Neural cell (in vitro differentiated cells): ENCODE results near the gene MYOM1. TPM values are rescaled to one million over a fixed set of nuclear protein-coding genes. Genes with fewer than 3 reads are reported as not detected.

ENCODE experiments used
- H2AFZ ChIP-seq: fragments of 200-600, 300-800 bp; sonication (generic), shearing (Covaris generic); 2 replicates; pipeline ENCODE4 v1.6.0; 2014; ENCODE audit warnings: low read depth, mild to moderate bottlenecking, antibody characterized with exemption, low read length, moderate library complexity
- H3F3A ChIP-seq: fragments of 200-600 bp; shearing (Covaris generic); 2 replicates; pipeline ENCODE4 v1.6.1; 2016; ENCODE audit warnings: mild to moderate bottlenecking, moderate library complexity, mixed read lengths, antibody characterized with exemption, low read length; ENCODE audit not compliant: insufficient read depth, poor library complexity, severe bottlenecking
- H3K27ac ChIP-seq: fragments of 200-600, 300-800 bp; sonication (generic), shearing (Covaris generic); 2 replicates; pipeline ENCODE4 v1.5.1; 2014; ENCODE audit warnings: mild to moderate bottlenecking, low read length, moderate library complexity
- H3K27me3 ChIP-seq: fragments of 300-800, 200-600 bp; sonication (generic), shearing (Covaris generic); 2 replicates; pipeline ENCODE4 v1.6.0; 2014; ENCODE audit warnings: mild to moderate bottlenecking, low read depth, low read length, moderate library complexity; ENCODE audit not compliant: insufficient read depth
- H3K36me3 ChIP-seq: fragments of 300-800, 200-600 bp; sonication (generic), shearing (Covaris generic); 2 replicates; pipeline ENCODE4 v1.5.1; 2014; ENCODE audit warnings: mild to moderate bottlenecking, antibody characterized with exemption, low read length, moderate library complexity; ENCODE audit not compliant: insufficient read depth
- H3K4me2 ChIP-seq: fragments of 300-800, 200-600 bp; sonication (generic), shearing (Covaris generic); 2 replicates; pipeline ENCODE4 v1.6.0; 2014; ENCODE audit warnings: mild to moderate bottlenecking, low read length
- H3K4me3 ChIP-seq: fragments of 300-800, 200-600 bp; sonication (generic), shearing (Covaris generic); 2 replicates; pipeline ENCODE4 v1.5.1; 2014; ENCODE audit warnings: mild to moderate bottlenecking, low read length, moderate library complexity
- H3K79me2 ChIP-seq: fragments of 200-600 bp; shearing (Covaris generic); replicated peaks from 2 replicates; pipeline ENCODE4 v1.6.0; 2014; ENCODE audit warnings: mild to moderate bottlenecking, low read length, moderate library complexity; ENCODE audit not compliant: insufficient read depth
- H3K9ac ChIP-seq: fragments of 300-800, 200-600 bp; sonication (generic), shearing (Covaris generic); 2 replicates; pipeline ENCODE4 v1.6.1; 2016; ENCODE audit warnings: mild to moderate bottlenecking, low read length, mixed read lengths
- H3K9me2 ChIP-seq: fragments of 200-600 bp; shearing (Covaris generic); 2 replicates; pipeline ENCODE4 v1.6.1; 2016; ENCODE audit warnings: mild to moderate bottlenecking, low read length, mixed read lengths; ENCODE audit not compliant: insufficient read depth
- H3K9me3 ChIP-seq: fragments of 200-600, 300-800 bp; sonication (generic), shearing (Covaris generic); 2 replicates; pipeline ENCODE4 v1.6.1; 2016; ENCODE audit warnings: mild to moderate bottlenecking, mixed run types, low read length, moderate library complexity, mixed read lengths
- H4K20me1 ChIP-seq: fragments of 200-600 bp; shearing (Covaris generic); 2 replicates; pipeline ENCODE4 v1.6.1; 2016; ENCODE audit warnings: mild to moderate bottlenecking, mixed run types; ENCODE audit not compliant: insufficient read depth
- EP300 ChIP-seq: fragments of 450-650 bp; conservative IDR thresholded peaks from 2 replicates; pipeline ENCODE4 v1.6.1; 2014; ENCODE audit warnings: antibody characterized with exemption, mild to moderate bottlenecking, moderate library complexity; ENCODE audit not compliant: poor library complexity, severe bottlenecking
- EZH2 ChIP-seq: fragments of 200-600, 300-800 bp; shearing (Covaris generic), sonication (generic); IDR thresholded peaks from 2 replicates; pipeline ENCODE4 v1.6.1; 2014; ENCODE audit warnings: antibody characterized with exemption, low read length, borderline replicate concordance, mild to moderate bottlenecking; ENCODE audit not compliant: insufficient read depth, poor library complexity, severe bottlenecking
- MXI1 ChIP-seq: fragments of 450-650 bp; conservative IDR thresholded peaks from 2 replicates; pipeline ENCODE4 v1.6.1; 2014; ENCODE audit warnings: antibody characterized with exemption, mild to moderate bottlenecking; ENCODE audit not compliant: poor library complexity, severe bottlenecking
- POLR2AphosphoS5 ChIP-seq: IDR thresholded peaks from 2 replicates; pipeline ENCODE4 v1.6.1; 2012
- RAD21 ChIP-seq: fragments of 450-650 bp; conservative IDR thresholded peaks from 2 replicates; pipeline ENCODE4 v1.6.1; 2014; ENCODE audit warnings: antibody characterized with exemption, mild to moderate bottlenecking, moderate library complexity
- SMC3 ChIP-seq: fragments of 450-650 bp; conservative IDR thresholded peaks from 2 replicates; pipeline ENCODE4 v1.6.1; 2014; ENCODE audit warnings: antibody characterized with exemption, mild to moderate bottlenecking, moderate library complexity; ENCODE audit not compliant: poor library complexity
- TAF1 ChIP-seq: IDR thresholded peaks from 2 replicates; pipeline ENCODE4 v1.6.1; 2012; ENCODE audit warnings: low read depth
- polyA plus RNA-seq: library from polyadenylated mRNA; depleted of rRNA; stranded (reverse); fragments of >200 nt; gene quantifications from 2 replicates; pipeline ENCODE4 v1.2.3, GENCODE V29; 2014
- TF ChIP-seq, protein P1 (sequence below): IDR thresholded peaks from 2 replicates; pipeline ENCODE4 v1.6.1; 2012; ENCODE audit warnings: borderline replicate concordance
- TF ChIP-seq, protein P2 (sequence below): fragments of 450-650 bp; IDR thresholded peaks from 2 replicates; pipeline ENCODE4 v1.5.1; 2014; ENCODE audit warnings: antibody characterized with exemption, mild to moderate bottlenecking, moderate library complexity; ENCODE audit not compliant: poor library complexity, severe bottlenecking

The MYOM1 gene
- polyA plus RNA-seq, 1 donor from 2014 or later: 1.7 TPM

DNA sequence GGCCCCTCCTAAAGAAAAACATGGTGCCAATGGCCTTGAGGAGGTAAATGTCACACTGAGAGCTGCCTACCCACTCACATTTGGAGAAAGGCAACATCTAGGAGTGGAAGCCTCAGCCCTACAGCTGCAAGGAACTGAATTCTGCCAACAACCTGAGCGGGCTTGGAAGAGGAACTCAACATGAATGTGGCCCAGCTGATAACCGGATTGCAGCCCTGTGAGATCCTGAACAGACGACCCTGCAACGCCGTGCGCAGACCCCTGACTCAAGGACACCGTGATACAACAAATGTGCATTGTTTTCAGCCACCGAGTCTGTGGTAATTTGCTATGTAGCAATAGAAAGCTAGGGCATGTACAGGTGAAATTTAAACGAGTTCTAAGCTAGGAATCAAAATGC, 99.4 kb downstream of the MYOM1 start:
- no peaks in the 10 kb centered on the region for H3K9me3 ChIP-seq
- H3K36me3 ChIP-seq: no peaks in the 10 kb centered on the region
- no peak overlapping the region for H3K9ac ChIP-seq
- no peaks in the 10 kb centered on the region for H3F3A ChIP-seq
- H3K9me2 ChIP-seq: no peaks in the 10 kb centered on the region
- H4K20me1 ChIP-seq: no peaks in the 10 kb centered on the region
- no peak for TF ChIP-seq EZH2
- no peak for TF ChIP-seq POLR2AphosphoS5
- TF ChIP-seq, protein P1, sequence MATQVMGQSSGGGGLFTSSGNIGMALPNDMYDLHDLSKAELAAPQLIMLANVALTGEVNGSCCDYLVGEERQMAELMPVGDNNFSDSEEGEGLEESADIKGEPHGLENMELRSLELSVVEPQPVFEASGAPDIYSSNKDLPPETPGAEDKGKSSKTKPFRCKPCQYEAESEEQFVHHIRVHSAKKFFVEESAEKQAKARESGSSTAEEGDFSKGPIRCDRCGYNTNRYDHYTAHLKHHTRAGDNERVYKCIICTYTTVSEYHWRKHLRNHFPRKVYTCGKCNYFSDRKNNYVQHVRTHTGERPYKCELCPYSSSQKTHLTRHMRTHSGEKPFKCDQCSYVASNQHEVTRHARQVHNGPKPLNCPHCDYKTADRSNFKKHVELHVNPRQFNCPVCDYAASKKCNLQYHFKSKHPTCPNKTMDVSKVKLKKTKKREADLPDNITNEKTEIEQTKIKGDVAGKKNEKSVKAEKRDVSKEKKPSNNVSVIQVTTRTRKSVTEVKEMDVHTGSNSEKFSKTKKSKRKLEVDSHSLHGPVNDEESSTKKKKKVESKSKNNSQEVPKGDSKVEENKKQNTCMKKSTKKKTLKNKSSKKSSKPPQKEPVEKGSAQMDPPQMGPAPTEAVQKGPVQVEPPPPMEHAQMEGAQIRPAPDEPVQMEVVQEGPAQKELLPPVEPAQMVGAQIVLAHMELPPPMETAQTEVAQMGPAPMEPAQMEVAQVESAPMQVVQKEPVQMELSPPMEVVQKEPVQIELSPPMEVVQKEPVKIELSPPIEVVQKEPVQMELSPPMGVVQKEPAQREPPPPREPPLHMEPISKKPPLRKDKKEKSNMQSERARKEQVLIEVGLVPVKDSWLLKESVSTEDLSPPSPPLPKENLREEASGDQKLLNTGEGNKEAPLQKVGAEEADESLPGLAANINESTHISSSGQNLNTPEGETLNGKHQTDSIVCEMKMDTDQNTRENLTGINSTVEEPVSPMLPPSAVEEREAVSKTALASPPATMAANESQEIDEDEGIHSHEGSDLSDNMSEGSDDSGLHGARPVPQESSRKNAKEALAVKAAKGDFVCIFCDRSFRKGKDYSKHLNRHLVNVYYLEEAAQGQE: no peak
- no peak for TF ChIP-seq EP300
- no peak for TF ChIP-seq RAD21
- TF ChIP-seq, protein P2, sequence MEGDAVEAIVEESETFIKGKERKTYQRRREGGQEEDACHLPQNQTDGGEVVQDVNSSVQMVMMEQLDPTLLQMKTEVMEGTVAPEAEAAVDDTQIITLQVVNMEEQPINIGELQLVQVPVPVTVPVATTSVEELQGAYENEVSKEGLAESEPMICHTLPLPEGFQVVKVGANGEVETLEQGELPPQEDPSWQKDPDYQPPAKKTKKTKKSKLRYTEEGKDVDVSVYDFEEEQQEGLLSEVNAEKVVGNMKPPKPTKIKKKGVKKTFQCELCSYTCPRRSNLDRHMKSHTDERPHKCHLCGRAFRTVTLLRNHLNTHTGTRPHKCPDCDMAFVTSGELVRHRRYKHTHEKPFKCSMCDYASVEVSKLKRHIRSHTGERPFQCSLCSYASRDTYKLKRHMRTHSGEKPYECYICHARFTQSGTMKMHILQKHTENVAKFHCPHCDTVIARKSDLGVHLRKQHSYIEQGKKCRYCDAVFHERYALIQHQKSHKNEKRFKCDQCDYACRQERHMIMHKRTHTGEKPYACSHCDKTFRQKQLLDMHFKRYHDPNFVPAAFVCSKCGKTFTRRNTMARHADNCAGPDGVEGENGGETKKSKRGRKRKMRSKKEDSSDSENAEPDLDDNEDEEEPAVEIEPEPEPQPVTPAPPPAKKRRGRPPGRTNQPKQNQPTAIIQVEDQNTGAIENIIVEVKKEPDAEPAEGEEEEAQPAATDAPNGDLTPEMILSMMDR: no peak
- no peak for TF ChIP-seq SMC3
- no peak for TF ChIP-seq TAF1
- no peak for TF ChIP-seq MXI1
- H3K27me3 ChIP-seq: no peaks in the 10 kb centered on the region
- no peaks in the 10 kb centered on the region for H3K79me2 ChIP-seq
- no peak overlapping the region for H2AFZ ChIP-seq
- H3K4me2 ChIP-seq: no peak overlapping the region
- H3K27ac ChIP-seq: no peak overlapping the region
- H3K4me3 ChIP-seq: no peak overlapping the region

DNA sequence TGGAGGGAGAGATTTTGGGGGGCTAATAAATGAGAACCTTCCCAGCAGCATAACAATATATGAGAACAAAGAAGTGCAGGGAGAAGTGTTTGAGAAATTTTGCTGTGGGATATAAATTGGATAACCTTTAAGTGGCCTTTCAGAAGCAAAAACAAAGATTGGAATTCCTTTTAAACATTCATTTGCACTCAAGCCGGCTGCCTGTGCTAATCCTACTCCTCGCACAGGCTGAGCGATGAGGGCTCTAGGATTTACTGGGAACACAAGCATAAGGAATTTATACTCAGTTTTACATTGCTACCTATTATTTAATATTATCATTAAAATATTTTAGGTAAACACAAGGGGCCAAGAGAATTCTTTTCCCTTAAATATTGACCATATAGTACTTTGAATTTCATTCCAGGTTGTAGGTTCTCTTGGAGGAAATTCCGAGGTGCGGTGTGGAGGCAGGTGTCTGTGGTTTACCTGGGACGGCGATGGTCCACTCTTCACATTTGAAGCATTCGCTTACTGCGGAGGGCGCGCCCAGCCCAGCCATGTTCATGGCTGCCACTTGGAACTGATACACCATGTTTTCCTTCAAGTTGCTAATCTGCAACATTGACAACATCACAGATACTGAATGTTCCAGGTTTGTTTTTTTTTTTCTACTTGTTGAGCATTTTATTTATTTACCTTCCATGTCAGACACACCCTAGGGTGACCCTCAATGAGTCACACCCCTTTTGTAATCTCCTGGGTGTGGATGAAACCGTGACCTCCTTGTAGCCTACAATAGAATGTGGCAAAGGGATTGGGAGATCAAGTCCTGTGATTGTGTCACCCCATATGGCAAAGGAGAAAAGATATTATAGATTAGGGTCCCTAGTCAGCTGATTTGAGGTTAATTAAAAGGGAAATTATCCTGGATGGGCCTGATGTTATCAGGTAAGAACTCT, 100.1 kb downstream of the MYOM1 start:
- Histone ChIP-seq H3K27ac (no peak overlapping the region), H3K9me3 (no peaks in the 10 kb centered on the region), H3F3A (no peaks in the 10 kb centered on the region), H3K4me3 (no peak overlapping the region), H3K27me3 (no peaks in the 10 kb centered on the region), H2AFZ (no peak overlapping the region), H3K9me2 (no peaks in the 10 kb centered on the region), H3K9ac (no peak overlapping the region), H3K4me2 (no peak overlapping the region), H4K20me1 (no peaks in the 10 kb centered on the region), H3K36me3 (no peaks in the 10 kb centered on the region), H3K79me2 (no peaks in the 10 kb centered on the region)
- no peak for TF ChIP-seq SMC3
- TF ChIP-seq, protein P1: no peak
- TF ChIP-seq, protein P2: no peak
- TF ChIP-seq EZH2: no peak
- TF ChIP-seq EP300: no peak
- TF ChIP-seq RAD21: no peak
- TF ChIP-seq MXI1: no peak
- no peak for TF ChIP-seq POLR2AphosphoS5
- no peak for TF ChIP-seq TAF1
